Immature natural killer cell (primary cell): ENCODE measurements around the gene TBX4. TPM values are rescaled to one million over a fixed set of nuclear protein-coding genes. Genes with fewer than 3 reads are reported as not detected.
"Not testable (repeated sequence)": the region's sequence is repeated elsewhere in the genome, so short reads cannot be mapped to it uniquely, and the experiment has no call there.

Experiments used
- DNase-seq, 3 donors: peaks; one replicate each; pipeline ENCODE4 v3.0.0; 2022; ENCODE audit warnings: mixed read lengths in 1 of 3
- H3K27ac Mint-ChIP-seq, 6 donors: one replicate each; pipeline ENCODE4 v1.8.0; 2020; ENCODE audit warnings: mixed read lengths in 6 of 6, mild to moderate bottlenecking in 5 of 6, inconsistent platforms in 4 of 6, moderate library complexity in 3 of 6
- H3K27me3 Mint-ChIP-seq, 3 donors: one replicate each; pipeline ENCODE4 v1.8.0; 2020 to 2021; ENCODE audit warnings: low read depth in 3 of 3, mild to moderate bottlenecking in 3 of 3, mixed read lengths in 3 of 3, moderate library complexity in 3 of 3, inconsistent platforms in 1 of 3
- H3K36me3 Mint-ChIP-seq, 3 donors: one replicate each; pipeline ENCODE4 v1.8.0; 2020; ENCODE audit warnings: mixed read lengths in 3 of 3, inconsistent platforms in 2 of 3, mild to moderate bottlenecking in 2 of 3
- H3K4me1 Mint-ChIP-seq, 2 donors: one replicate each; pipeline ENCODE4 v1.8.0; 2020; ENCODE audit warnings: inconsistent platforms in 2 of 2, mild to moderate bottlenecking in 2 of 2, mixed read lengths in 2 of 2, moderate library complexity in 1 of 2
- H3K4me3 Mint-ChIP-seq, 5 donors: one replicate each; pipeline ENCODE4 v1.8.0; 2020; ENCODE audit warnings: mild to moderate bottlenecking in 5 of 5, mixed read lengths in 5 of 5, inconsistent platforms in 3 of 5, moderate library complexity in 3 of 5
- H3K9me3 Mint-ChIP-seq, 6 donors: one replicate each; pipeline ENCODE4 v1.8.0; 2020; ENCODE audit warnings: mild to moderate bottlenecking in 6 of 6, mixed read lengths in 6 of 6, inconsistent platforms in 4 of 6, moderate library complexity in 3 of 6
- polyA plus RNA-seq, 3 donors: library from polyadenylated mRNA; unstranded; fragments of 300-500 nt; fragmentation: Illumina TruSeq; gene quantifications; one replicate each; pipeline ENCODE4 v1.2.3, GENCODE V29; 2021

TBX4 gene
- polyA plus RNA-seq, 3 donors from 2014 or later = not detected

- no peaks in the 10 kb centered on the region for H3K4me1 Mint-ChIP-seq
- DNase-seq = no peak
- H3K27ac Mint-ChIP-seq = no peak overlapping the region
- H3K4me3 Mint-ChIP-seq = no peak overlapping the region
- H3K36me3 Mint-ChIP-seq = no peaks in the 10 kb centered on the region
- H3K9me3 Mint-ChIP-seq = no peaks in the 10 kb centered on the region
- peaks cover 0 to 2% (median 1%) of the 10 kb centered on the region in 3 donors for H3K27me3 Mint-ChIP-seq
Observed at GRCh38 chr17:61488878-61489718, 36.9 kb downstream of the TBX4 start.

- H3K4me1 Mint-ChIP-seq = no peaks in the 10 kb centered on the region
- peaks cover 0 to 2% (median 1%) of the 10 kb centered on the region in 3 donors for H3K27me3 Mint-ChIP-seq
- H3K9me3 Mint-ChIP-seq = no peaks in the 10 kb centered on the region
- no peak overlapping the region for H3K4me3 Mint-ChIP-seq
- H3K27ac Mint-ChIP-seq = no peak overlapping the region
- H3K36me3 Mint-ChIP-seq = no peaks in the 10 kb centered on the region
- DNase-seq = no peak
Observed at GRCh38 chr17:61489719-61490490, 37.7 kb downstream of the TBX4 start.

- H3K36me3 Mint-ChIP-seq = no peaks in the 10 kb centered on the region
- DNase-seq = no peak
- no peak overlapping the region for H3K27ac Mint-ChIP-seq
- H3K27me3 Mint-ChIP-seq = peaks cover 0 to 2% (median 1%) of the 10 kb centered on the region in 3 donors
- peaks cover 1 to 2% of the 10 kb centered on the region in 2 donors for H3K4me1 Mint-ChIP-seq
- H3K4me3 Mint-ChIP-seq = no peak overlapping the region
- H3K9me3 Mint-ChIP-seq = no peaks in the 10 kb centered on the region
Observed at GRCh38 chr17:61490540-61490975, 38.3 kb downstream of the TBX4 start.

- DNase-seq = no peak
- Mint-ChIP-seq H3K4me1 (peaks cover 2 to 8% of the 10 kb centered on the region in 2 donors), H3K36me3 (no peaks in the 10 kb centered on the region)
Observed at GRCh38 chr17:61491981-61492380, 39.8 kb downstream of the TBX4 start.

GRCh38 chr17:61492759-61493526 lies 40.7 kb downstream of the TBX4 start:
- H3K4me1 Mint-ChIP-seq = peaks cover 2 to 8% of the 10 kb centered on the region in 2 donors
- no peaks in the 10 kb centered on the region for H3K9me3 Mint-ChIP-seq
- no peak overlapping the region for H3K27ac Mint-ChIP-seq
- no peaks in the 10 kb centered on the region for H3K36me3 Mint-ChIP-seq
- H3K27me3 Mint-ChIP-seq = peaks cover 1 to 2% (median 2%) of the 10 kb centered on the region in 3 donors
- DNase-seq = no peak
- H3K4me3 Mint-ChIP-seq = no peak overlapping the region

More at GRCh38 chr17:61491981-61492380, 39.8 kb downstream of the TBX4 start:
- Mint-ChIP-seq H3K27me3 (peaks cover 1 to 2% (median 2%) of the 10 kb centered on the region in 3 donors), H3K9me3 (no peaks in the 10 kb centered on the region), H3K27ac (no peak overlapping the region), H3K4me3 (no peak overlapping the region)

- not testable (repeated sequence) for H3K4me3 Mint-ChIP-seq, H3K36me3 Mint-ChIP-seq, DNase-seq, H3K27ac Mint-ChIP-seq, H3K9me3 Mint-ChIP-seq, H3K27me3 Mint-ChIP-seq, H3K4me1 Mint-ChIP-seq
Observed at GRCh38 chr17:61493830-61494324, 41.7 kb downstream of the TBX4 start.

- no peak overlapping the region for H3K4me3 Mint-ChIP-seq
- no peak for DNase-seq
- peaks cover 2 to 8% of the 10 kb centered on the region in 2 donors for H3K4me1 Mint-ChIP-seq
- H3K27ac Mint-ChIP-seq = no peak overlapping the region
- peaks cover 1 to 2% (median 2%) of the 10 kb centered on the region in 3 donors for H3K27me3 Mint-ChIP-seq
- no peaks in the 10 kb centered on the region for H3K9me3 Mint-ChIP-seq
- no peaks in the 10 kb centered on the region for H3K36me3 Mint-ChIP-seq
Observed at GRCh38 chr17:61494325-61495160, 42.3 kb downstream of the TBX4 start.

- Mint-ChIP-seq H3K4me1 (peaks cover 2 to 8% of the 10 kb centered on the region in 2 donors), H3K36me3 (no peaks in the 10 kb centered on the region), H3K27me3 (peaks cover 2% of the 10 kb centered on the region in 3 donors), H3K27ac (peak overlapping the region in 2 of 6 donors; percentile 13 to 27), H3K9me3 (peaks cover 0 to 2% (median 0%) of the 10 kb centered on the region in 6 donors), H3K4me3 (peak overlapping the region; percentile 9 to 71 (median 28))
- DNase-seq = no peak
Observed at GRCh38 chr17:61495161-61495857, 43.1 kb downstream of the TBX4 start.

- no peak overlapping the region for H3K27ac Mint-ChIP-seq
- H3K9me3 Mint-ChIP-seq = peaks cover 0 to 2% (median 0%) of the 10 kb centered on the region in 6 donors
- H3K4me1 Mint-ChIP-seq = peaks cover 2 to 8% of the 10 kb centered on the region in 2 donors
- peak overlapping the region in 1 of 5 donors; percentile 71 for H3K4me3 Mint-ChIP-seq
- no peaks in the 10 kb centered on the region for H3K36me3 Mint-ChIP-seq
- H3K27me3 Mint-ChIP-seq = peaks cover 0 to 2% (median 2%) of the 10 kb centered on the region in 3 donors
- no peak for DNase-seq
Observed at GRCh38 chr17:61496174-61496956, 44.1 kb downstream of the TBX4 start.

- H3K9me3 Mint-ChIP-seq = peaks cover 0 to 2% (median 0%) of the 10 kb centered on the region in 6 donors
- H3K4me3 Mint-ChIP-seq = no peak overlapping the region
- H3K27me3 Mint-ChIP-seq = peaks cover 0 to 2% (median 2%) of the 10 kb centered on the region in 3 donors
- H3K36me3 Mint-ChIP-seq = no peaks in the 10 kb centered on the region
- H3K4me1 Mint-ChIP-seq = peaks cover 2 to 8% of the 10 kb centered on the region in 2 donors
- no peak overlapping the region for H3K27ac Mint-ChIP-seq
- DNase-seq = no peak
Observed at GRCh38 chr17:61496957-61497653, 44.9 kb downstream of the TBX4 start.
